Stimulated activated CD8-positive, alpha-beta memory T cell treated with anti-CD3 and anti-CD28 coated beads, Interleukin-12 subunit alpha, Interleukin-12 subunit beta, amount 100 ng/mL, for 1 hour (primary cell): ENCODE results near the gene USP9X.
"Not testable (repeated sequence)": the region's sequence is repeated elsewhere in the genome, so short reads cannot be mapped to it uniquely, and the experiment has no call there.

Source experiments
- DNase-seq: peaks from one replicate; pipeline ENCODE4 v3.0.0-alpha.2; 2020; ENCODE audit warnings: low read depth

The USP9X gene

DNA sequence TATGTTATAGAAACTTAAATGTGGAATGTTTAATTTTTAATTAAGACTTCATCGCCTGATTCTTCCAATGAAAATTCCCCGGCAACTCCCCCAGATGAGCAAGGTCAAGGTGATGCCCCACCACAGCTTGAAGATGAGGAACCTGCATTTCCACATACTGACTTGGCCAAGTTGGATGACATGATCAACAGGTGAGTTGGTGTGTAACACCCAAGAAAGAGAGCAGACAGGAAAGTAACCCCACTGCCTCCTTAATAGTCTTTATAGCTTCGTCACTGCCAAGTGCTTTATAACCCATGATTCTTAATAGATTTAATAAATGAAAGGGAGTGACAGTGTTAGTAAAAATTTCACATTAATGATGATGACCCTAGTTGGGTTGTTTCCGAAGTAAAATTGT, 43.7 kb downstream of the USP9X start:
- DNase-seq, result no peak

DNA sequence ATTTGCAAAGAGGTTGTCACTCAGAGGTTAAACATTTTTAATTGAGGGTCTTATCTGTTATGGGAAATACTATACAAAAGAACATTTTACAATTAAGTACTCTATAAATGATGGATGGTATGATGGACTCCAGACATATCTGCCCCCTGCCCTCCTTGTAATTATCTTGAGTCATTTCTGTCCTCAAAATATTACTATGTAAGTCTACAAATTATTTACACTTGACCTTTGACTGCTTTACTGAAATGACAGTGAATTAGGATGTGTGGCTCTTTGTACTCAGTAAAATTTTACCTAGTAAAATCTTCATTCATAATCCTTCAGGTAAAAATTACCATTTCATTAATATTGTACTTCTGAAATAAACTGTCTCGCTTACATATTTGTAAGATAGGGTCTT, 46.5 kb downstream of the USP9X start:
- no peak for DNase-seq

DNA sequence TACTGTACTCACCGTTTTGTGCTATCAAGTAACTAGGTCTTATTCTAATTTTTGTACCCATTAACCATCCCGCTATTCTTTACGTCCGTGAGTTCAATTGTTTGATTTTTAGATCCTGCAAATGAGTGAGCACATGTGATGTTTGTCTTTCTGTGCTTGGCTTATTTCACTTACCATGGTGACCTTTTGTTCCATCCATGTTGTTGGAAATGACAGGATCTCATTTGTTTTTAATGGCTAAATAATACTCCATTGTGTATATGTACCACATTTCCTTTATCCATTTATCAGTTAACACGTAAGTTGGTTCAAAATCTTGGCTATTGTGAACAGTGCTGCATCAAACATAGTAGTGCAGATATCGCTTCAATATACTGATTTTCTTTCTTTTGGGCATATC, 48.3 kb downstream of the USP9X start:
- DNase-seq, result no peak

DNA sequence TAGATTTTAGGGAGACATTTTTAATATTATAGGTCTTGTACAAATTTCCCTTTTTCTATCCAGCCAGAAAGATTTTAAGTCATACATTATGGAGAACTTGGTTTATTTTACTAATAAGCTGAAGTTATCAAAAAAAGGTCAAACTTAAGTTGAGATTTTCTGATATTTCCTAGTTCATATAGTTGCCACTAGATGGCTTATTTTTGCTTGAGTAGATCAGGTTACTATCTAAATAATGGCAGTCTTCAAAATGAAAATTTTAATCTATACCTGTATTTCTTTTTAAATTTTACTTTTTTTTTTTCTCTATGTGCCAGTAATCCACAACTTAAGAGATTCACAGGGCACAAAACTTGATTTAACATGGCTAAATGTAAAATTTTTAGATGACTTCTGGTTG, 52.3 kb downstream of the USP9X start:
- no peak for DNase-seq

DNA sequence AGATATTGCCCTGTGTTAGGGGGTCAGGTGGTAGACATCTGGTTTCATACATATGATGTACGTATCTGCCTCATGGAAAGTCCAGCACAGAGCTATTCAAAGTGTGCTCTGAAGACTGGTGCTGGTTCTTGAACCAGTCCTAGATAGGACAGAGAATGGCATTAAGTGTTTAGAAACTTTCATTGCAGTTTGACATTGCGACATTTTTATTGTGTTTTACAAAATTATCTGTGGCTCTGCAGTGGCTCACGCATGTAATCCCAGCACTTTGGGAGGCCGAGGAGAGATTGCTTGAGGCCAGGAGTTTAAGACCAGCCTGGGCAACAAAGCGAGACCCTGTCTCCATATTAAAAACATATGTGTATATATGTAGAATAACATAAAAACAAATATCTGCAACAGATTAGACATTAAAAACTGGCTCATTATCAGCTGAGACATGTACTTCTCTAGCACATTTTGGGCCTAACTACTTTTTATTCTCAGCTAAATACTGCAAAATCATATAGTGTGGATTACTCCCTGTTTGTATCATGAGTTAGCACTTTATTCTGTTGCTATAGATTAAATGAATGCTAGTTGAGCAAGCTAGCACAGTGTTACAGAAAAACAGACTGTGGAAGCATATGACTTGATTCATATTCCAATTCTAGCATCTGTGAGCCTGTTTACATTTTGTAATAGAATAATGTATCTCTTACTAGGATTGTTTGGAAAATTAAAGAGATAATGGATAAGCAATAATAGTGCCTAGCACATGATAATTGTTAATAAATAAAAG, 57.1 kb downstream of the USP9X start:
- no peak for DNase-seq

DNA sequence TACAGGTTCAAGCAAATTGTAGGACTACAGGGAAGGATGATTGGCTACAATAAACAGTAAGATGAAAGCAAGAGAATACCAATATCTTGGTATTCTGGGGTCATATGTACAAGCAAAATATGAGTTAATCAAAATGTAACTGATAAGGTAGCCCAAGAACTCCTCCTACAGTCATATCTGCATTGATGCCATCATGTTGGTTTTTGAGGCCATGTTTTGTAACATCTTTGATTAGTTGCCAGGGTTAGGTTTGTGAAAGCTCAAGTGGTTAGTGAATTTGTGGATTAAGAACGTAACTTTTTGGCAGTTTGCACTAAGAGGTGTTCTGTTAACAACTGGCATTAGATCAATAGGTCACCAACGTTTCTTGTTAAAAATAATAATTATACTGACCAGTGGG, 59.6 kb downstream of the USP9X start:
- no peak for DNase-seq

DNA sequence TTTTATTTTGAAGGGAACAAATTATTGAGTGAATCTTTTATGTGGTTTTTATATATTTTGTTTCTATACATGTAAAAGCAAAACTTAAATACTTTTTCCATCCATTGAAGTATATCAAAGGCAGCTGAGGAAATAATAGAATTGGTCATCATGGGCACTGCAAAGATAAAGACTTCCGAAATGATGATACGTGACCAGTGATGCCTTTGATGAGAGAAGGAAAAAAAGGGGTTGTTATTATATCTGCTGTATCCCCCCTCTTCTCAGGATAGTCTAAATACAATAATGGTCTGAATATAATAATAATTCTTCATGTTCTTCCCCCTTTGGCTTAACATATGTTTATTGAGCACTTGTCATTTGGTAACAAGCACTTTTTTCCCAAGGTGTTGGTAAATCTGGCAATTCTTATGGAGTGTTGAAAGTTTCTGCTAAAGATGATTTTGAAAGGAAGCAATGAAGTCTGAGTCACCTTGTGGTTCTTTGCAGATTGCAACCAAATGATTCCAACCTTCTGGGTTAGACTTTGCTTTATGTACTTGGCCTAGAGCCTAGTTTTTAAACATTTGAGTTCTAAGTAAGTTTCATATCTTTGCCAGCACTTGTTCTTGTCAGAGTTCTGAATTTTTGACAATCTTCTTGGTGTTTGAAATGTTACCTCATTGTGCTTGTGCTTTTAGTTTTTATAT, 60.8 kb downstream of the USP9X start:
- no peak for DNase-seq

DNA sequence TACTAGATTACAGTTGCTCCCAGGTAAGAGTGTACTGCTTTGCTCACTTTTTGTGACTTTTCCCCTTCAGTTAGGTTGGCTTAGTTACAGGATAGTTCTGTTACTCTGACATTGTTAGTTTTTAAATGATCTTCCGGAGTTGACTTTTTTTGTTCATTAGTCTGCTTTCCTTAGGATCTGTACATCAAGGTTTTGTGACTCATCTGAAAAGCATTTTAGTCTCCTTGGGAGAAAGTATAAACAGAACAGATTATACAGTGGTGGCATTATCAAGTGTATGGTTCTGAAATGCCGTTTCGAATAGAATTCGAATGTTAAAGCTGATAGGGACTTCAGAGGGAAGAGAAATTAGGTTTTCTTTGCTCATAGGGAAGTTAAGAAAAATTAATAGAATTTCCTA, 63.3 kb downstream of the USP9X start:
- no peak for DNase-seq

DNA sequence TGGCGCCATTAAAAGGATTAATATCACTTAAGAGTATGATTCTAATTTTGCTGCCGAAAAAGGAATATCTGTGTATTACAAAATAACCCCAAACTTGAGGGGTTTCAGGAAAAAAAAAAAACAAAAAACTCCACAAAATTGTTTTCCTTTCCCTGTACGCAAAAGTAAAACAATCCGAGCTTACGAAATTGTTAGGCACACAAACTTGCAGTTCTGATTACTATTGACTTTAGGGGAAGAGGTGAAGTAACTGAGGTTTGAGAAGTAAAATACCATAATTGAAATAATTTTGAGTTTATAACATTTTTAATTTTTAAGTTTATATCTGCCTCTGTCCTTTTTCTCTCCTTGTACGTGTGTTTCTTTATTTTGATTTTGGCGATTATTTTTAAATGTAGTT, 64.8 kb downstream of the USP9X start:
- DNase-seq, result no peak

DNA sequence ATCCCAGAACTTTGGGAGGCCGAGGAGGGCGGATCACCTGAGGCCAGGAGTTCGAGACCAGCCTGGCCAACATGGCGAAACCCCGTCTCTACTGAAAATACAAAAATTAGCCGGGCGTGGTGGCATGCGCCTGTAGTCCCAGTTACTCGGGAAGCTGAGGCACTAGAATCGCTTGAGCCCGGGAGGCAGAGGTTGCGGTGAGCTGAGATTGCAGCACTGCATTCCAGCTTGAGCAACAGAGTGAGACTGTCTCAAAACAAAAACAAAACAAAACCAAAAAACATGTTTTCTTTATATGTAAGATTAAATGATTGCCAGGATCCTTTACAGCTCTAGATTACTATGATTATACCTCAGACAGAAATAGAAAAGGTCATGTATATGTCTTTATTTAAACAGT, 66.5 kb downstream of the USP9X start:
- DNase-seq, result not testable (repeated sequence)

DNA sequence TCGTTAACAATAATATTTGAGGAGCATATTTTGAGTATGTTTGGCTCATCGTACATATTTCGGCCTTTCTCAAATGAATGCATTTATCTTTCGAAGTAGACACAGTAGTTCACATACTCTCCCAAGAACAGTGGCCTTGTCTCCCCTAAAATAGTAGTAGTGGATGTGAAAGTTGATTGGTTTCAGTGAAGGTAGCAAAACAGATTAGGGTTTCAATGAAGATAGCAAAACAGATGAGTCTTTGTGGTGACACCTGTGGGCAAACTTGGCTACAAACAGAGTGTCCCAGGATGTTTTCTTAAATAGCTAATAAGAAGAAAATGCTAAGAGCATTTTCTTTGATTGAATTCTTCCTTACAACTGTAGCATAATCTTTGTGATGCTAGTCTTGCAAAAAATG, 67.0 kb downstream of the USP9X start:
- DNase-seq, result no peak

DNA sequence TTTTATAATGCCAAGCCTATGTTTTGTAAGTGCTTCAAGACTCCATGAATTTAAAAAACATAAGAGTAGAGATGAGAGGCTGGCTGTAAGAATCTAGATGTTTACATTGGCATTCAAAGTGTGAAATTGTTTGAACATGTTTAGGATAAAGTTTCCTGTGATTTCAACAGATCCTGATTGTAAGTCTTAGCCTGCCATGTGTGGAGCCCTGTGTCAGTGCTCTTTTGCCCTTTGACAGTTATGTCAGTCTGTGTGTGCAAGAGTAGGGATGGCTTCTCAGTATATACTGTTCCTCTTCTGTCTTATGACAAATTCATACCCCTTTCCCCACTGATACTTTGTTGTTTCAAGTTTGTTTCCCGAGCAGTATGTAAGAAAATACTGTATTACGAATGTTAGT, 68.2 kb downstream of the USP9X start:
- no peak for DNase-seq

DNA sequence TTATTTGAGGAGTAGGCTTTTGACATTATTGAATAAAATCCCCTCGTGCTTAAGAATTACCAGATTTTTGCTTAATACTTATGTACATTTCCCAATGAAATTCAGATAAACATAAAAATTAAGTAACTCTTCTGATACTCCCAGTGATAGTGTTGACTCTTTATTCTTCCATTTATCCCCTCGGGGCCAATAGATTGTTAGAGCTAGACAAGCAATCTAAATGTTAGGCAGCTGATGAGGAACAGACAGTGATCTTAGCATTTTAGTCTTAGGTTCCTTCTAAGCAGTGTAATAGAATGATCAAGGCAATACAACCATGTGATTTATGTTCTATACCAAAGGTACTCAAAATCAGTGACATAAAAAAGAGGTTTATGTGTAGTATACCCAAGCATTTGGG, 68.7 kb downstream of the USP9X start:
- DNase-seq, result no peak

DNA sequence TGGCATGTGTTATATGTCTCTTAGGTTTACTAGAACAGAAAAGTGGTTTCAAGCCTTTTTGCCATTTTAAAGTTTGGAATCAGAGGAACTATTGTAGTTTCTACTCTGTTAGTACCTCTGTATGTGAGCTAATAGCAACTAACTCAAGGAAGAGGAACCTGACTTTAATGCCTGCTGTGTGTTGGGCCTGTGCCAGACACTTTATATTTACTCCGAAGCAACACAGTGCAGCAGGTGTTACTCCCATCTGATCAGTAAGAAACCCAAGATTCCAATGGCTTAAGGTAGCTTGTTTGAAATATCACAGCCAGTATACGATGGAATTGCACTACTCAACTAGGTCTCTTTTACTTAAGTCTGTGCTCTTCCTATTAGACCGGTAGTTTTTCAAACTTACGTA, 79.2 kb downstream of the USP9X start:
- DNase-seq, result no peak

DNA sequence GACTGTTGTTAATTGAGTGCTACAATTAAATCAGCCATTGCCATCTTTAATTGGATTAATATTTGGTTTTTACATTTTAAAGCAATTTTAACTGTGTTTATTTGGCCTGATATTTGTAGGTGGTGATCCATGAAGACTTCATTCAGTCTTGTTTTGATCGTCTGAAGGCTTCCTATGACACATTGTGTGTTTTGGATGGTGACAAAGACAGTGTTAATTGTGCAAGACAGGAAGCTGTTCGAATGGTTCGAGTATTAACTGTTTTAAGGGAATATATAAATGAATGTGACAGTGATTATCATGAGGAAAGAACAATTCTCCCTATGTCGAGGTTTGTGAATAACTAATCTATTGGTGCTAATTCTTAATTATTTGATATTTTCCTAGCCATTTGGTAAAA, 82.6 kb downstream of the USP9X start:
- DNase-seq, result no peak

DNA sequence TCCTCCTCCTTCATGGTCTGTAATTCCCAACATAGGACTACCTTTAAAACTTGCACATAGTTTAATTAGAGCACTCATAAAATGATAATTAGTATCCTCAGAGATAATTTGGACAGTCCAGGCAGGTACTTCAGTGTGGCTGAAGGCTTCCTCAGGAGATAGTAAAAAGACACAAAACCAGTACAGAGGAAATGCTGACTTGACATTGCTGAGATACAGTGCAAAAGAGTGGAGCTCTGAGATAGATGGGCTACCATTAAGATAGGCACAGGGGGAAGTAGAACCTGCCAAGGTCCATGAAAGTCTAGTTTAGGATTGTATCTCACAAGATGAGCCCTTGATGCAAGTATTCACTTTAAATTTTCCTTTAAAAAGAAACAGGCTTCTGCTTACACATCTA, 91.0 kb downstream of the USP9X start:
- DNase-seq, result no peak

DNA sequence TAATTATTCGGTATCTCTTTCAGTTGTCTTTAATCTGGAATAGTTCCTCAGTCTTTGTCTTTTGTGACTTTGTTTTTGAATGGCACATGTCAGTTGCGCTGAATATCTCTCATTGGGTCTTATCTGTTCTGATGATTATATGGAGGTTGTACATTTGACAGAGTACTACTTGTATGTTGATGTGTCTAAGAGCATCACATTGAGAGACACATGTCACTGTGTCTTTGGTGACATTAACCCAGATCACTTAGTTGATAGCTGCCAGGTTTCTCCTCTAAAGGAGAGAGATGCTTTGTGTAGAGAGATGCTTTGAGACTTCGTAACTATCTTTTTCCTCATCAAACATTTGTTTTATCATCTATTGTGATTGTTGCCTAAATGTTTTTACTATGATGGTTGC, 92.1 kb downstream of the USP9X start:
- DNase-seq, result no peak

DNA sequence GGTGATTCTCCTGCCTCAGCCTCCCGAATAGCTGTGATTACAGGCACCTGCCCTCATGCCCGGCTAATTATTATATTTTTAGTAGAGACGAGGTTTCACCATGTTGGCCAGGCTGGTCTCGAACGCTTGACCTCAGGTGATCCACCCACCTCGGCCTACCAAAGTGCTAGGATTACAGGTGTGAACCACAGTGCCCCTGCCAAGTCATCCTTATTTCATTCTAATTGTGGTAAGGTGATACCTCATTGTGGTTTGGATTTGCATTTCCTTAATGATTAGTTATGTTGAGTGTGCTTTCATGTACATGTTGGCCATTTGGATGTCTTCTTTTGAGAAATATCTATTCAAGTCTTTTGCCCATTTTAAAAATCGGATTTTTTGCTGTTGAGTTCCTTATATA, 93.0 kb downstream of the USP9X start:
- no peak for DNase-seq

DNA sequence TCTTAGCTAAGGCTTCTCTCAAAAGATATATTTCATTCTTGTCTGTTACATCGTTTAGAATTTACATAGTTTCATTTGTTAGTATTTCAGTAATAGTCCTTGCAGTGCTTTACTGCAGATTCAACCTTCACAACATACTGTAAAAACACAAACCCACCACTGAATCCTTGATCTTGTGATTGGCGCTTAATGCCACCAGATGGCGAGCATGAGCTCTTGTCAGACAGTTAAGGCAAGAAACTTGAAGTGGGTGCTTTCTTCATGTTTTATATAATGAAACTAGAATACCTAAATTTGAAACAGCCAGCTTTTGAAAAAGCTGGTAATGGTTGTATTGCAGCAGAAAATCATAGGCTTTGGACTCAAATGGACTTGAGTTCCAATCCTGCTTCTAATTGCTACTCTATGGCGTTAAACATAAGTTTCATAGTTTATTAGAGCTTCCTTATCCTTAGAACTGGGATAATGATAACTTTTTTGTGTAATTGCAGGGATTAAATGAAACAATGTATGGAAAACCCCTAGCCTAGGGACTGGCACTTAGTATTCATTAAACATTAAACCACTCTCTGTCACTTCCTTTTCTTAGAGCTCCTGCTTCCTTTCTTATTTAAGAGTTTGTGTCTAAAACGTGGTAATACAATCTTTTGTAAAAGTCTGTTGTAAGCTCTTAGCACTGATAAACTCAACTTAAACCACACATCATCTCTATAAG, 95.1 kb downstream of the USP9X start:
- peak; percentile 2 for DNase-seq

DNA sequence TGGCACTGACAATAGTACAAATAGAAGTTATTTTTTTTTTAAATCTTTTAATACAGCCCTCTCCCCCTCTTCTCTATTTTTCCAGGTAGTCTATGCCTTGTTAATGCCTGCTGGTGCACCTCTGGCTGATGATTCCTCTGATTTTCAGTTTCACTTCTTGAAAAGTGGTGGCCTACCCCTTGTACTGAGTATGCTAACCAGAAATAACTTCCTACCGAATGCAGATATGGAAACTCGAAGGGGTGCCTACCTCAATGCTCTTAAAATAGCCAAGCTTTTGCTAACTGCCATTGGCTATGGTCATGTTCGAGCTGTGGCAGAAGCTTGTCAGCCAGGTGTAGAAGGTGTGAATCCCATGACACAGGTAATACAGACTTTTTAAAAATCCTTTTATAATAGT, 99.1 kb downstream of the USP9X start:
- no peak for DNase-seq

DNA sequence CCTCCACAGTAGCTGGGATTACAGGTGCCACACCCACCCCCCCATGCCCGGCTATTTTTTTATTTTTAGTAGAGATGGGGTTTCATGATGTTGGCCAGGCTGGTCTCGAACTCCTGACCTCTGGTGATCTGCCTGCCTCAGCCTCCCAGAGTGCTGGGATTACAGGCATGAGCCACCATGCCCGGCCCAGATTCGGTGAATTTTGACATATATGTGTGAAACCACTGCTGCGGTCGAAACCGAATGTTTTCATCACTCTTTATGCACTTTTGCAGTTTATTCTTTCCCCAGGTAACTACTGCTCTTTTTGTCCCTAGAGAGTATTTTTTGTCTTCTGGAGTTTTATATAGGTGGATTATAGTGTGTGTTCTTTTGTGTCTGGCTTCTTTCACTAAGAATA, 101.7 kb downstream of the USP9X start:
- not testable (repeated sequence) for DNase-seq

DNA sequence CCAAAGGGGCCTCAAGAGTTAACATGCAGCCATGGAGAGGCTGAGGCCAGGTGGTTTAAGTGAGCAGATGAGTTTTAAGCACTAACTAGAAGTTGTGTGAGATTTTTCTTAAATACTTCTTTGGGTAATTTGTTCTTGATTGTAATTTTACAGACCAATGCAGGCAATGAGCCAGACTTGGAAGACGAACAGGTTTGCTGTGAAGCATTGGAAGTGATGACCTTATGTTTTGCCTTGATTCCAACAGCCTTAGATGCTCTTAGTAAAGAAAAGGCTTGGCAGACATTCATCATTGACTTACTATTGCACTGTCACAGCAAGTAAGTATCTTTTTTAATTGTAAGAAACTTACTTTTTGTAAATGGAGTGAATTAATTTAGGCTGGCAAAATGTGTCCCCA, 103.9 kb downstream of the USP9X start:
- no peak for DNase-seq

DNA sequence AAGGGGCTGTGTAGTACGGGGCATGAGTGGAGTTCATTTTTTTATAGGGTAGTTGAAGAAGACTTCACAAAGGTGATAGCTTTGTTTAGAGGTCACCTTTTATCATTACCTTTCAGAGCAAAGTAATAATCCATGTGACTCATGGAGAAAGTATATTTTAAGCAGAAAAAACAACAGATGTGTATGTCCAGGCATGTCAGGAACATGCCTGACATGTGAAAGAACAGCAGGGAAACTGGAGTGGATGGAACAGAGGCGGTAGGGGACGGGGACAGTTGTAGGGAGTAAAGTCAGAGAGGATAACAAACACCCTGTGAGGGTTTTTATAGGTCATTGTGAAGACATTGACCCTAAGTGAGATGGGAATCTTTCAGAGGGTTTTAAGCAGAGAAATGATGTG, 107.6 kb downstream of the USP9X start:
- no peak for DNase-seq
